ENCODE results near the gene SMIM30. TPM values are rescaled to one million over a fixed set of nuclear protein-coding genes. Genes with fewer than 3 reads are reported as not detected.

The SMIM30 gene
- total and polyA plus RNA-seq, 12 donors = 77.0 to 411 (median 164) TPM

DNA sequence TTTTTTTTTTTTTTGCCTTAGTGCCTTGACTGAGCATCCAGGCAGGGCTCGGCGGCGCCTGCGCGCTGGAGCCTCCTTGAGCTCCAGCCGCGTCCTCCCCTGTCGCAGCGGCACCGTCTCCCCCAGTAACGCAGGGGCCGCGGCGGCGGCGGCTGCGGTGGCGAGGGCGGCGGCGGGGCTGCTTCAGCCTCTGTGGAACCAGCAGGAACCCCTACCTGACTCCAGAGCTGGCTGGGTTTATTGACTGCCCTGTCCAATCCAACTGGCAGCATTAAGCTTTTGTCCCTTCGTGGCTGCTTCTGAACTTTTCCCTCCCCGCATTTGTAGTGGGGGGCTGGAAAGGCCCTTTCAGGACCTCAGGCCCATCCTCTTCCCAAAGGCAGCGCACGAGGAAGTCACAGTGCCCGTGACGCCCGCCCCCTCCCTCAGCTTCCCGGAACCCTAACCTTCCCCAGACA, 31.9 kb downstream of the SMIM30 start, which contains the start of gene GPR85:
Gene GPR85 (minus strand): TSS at position 397 of the 458 bp plus-strand sequence. CDS start 2,106 bp downstream, outside the sequence.
- Histone ChIP-seq H3K27ac (peak within 1 kb of the TSS in 5 of 10 donors; percentile 40 to 61 (median 54)), H3K27me3 (peaks cover 0 to 39% (median 0%) of the 10 kb centered on the region in 7 donors), H3K4me3 (peak within 1 kb of the TSS; percentile 14 to 64 (median 54)), H3K4me1 (peaks cover 0 to 13% (median 0%) of the 10 kb centered on the region in 9 donors), H3K36me3 (no peaks in the 10 kb centered on the region), H3K9me3 (no peaks in the 10 kb centered on the region)
- intact Hi-C loops (cut with DNase I) = no loop called here
- DNase-seq (peak; percentile 40 to 64), ATAC-seq (peak; percentile 90 to 97 (median 92))
- WGBS, 2 donors = 2% methylated on average over 29 of the region's 29 CpGs
- TF ChIP-seq, protein P1, sequence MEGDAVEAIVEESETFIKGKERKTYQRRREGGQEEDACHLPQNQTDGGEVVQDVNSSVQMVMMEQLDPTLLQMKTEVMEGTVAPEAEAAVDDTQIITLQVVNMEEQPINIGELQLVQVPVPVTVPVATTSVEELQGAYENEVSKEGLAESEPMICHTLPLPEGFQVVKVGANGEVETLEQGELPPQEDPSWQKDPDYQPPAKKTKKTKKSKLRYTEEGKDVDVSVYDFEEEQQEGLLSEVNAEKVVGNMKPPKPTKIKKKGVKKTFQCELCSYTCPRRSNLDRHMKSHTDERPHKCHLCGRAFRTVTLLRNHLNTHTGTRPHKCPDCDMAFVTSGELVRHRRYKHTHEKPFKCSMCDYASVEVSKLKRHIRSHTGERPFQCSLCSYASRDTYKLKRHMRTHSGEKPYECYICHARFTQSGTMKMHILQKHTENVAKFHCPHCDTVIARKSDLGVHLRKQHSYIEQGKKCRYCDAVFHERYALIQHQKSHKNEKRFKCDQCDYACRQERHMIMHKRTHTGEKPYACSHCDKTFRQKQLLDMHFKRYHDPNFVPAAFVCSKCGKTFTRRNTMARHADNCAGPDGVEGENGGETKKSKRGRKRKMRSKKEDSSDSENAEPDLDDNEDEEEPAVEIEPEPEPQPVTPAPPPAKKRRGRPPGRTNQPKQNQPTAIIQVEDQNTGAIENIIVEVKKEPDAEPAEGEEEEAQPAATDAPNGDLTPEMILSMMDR (IDR thresholded peaks at IDR 0.05) = no peak

DNA sequence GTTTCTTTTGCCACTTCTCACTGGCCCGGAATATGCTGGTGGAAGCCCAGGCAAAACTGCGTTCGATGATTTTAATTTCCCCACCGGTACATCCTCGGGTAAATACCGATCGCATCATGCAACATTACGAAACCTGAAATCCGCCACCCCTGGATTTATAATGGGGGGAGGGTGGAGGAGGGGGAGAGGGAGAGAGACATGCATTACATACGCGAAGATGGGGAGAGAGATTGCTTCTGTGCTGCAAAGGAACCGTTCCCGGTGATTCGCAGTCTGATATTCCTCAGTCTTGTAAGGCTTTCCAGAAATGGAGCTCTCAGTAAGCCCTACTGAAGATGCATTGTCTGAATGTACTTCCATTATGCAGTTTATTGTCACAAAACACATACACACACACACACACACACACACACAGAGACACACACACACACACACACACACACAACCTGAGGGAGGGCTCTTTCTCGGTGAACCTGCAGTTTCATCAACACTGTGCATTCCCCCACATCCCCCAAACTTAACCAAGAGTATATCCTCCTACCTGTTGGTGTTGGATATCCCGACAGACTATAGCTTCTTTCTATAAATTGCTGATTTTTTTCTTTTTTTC, 32.5 kb downstream of the SMIM30 start:
- intact Hi-C loops (cut with DNase I) = no loop called here
- Histone ChIP-seq H3K9me3 (no peaks in the 10 kb centered on the region), H3K27me3 (peaks cover 0 to 39% (median 0%) of the 10 kb centered on the region in 7 donors), H3K4me3 (peak overlapping the region in 9 of 10 donors; percentile 35 to 64 (median 56)), H3K36me3 (no peaks in the 10 kb centered on the region), H3K4me1 (peaks cover 0 to 13% (median 0%) of the 10 kb centered on the region in 9 donors), H3K27ac (no peak overlapping the region)
- DNase-seq (no peak), ATAC-seq (peak in 5 of 8 donors; percentile 5 to 47 (median 26))
- TF ChIP-seq, protein P1 (IDR thresholded peaks at IDR 0.05) = no peak
- 27 to 33% methylated on average over 16 of the region's 16 CpGs for WGBS, 2 donors

DNA sequence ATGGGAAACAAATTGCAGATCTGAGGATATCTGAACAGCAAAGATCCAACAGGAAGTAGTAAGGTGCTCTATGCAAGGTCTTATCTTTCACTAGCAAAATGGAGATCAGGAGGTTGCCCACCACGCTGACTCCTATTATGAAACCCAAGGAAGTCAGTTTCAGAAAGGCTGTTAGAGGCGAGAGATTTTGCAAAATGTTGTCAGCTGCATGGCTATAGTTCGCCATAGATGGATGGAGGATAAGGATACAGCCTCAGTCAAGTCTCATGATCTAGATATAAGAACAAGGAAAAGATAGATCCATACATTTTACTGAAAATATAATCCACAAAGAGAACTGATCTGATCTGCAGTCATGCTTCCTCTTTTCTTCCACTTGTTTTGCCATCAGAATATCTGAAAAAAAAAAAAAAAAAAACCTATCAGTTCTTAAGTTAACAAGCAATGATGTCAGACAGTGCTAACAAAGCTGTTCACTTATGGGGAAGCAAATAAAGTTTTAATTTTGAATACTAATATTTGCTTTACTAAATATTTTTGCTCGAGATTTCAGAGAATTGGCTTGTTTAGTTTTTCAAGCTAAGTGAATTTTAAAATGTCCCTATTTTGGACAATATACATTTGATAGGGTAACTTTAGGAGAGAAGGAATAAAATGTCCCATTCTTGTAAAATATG, 33.7 kb downstream of the SMIM30 start:
- intact Hi-C loops (cut with DNase I) = no loop called here
- H3K27ac ChIP-seq = no peak overlapping the region
- TF ChIP-seq, protein P1 (IDR thresholded peaks at IDR 0.05) = no peak
- ATAC-seq (no peak), DNase-seq (no peak)
- H3K4me3 ChIP-seq = no peak overlapping the region
- H3K9me3 ChIP-seq = no peaks in the 10 kb centered on the region
- WGBS, 2 donors = 86 to 88% methylated on average over 4 of the region's 4 CpGs
- peaks cover 0 to 39% (median 0%) of the 10 kb centered on the region in 7 donors for H3K27me3 ChIP-seq
- peaks cover 0 to 13% (median 0%) of the 10 kb centered on the region in 9 donors for H3K4me1 ChIP-seq
- H3K36me3 ChIP-seq = no peaks in the 10 kb centered on the region

DNA sequence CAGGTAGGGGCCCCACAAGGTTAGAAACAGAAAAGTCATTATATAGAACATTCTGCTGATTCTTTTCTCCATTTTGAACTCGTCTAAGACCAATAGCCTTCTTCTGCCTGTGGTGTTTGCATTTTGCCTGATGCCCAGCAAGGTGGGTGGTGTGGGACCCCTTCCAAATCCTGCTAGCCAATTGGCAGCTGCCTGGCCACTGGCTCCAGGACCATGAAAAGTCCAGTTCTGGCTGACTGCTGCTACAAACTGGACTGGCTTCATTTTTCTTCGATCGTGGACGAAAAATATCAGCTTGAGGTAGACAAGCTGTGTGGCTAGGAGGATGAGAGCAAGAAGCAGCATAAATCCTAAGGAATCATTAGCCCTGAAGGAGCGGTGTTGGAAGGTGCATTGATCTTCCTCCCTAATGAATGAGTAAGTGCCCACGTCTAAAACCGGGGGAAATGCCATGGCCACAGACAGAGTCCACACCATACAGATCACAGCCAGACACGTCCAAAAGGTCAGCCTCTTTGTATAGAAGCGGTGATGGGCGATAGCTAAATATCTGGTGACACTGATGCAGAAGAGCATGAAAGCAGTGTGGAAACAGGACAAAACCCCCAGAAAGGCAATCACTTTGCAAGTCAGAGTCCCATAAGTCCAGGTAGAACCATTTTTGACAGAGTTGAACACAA, 34.4 kb downstream of the SMIM30 start:
- Histone ChIP-seq H3K4me3 (no peak overlapping the region), H3K36me3 (no peaks in the 10 kb centered on the region), H3K27ac (no peak overlapping the region), H3K27me3 (peaks cover 0 to 39% (median 0%) of the 10 kb centered on the region in 7 donors), H3K9me3 (no peaks in the 10 kb centered on the region), H3K4me1 (peaks cover 0 to 13% (median 0%) of the 10 kb centered on the region in 9 donors)
- intact Hi-C loops (cut with DNase I) = loop anchor here in 1 of 10 donors (2.0 kb wide), 1 partner anchor 13 kb away; no protein-coding TSS in a partner anchor
- TF ChIP-seq, protein P1 (IDR thresholded peaks at IDR 0.05) = no peak
- DNase-seq = no peak
- WGBS, 2 donors = 86 to 91% methylated on average over 10 of the region's 10 CpGs
- no peak for ATAC-seq

Measured in heart right ventricle (tissue), 16 donors.